Measurements from ENCODE around the gene ROS1.

ROS1 gene

GRCh38 chr6:117306227-117306790 lies 119.4 kb downstream of the ROS1 start:
- no peak for DNase-seq

GRCh38 chr6:117304446-117304845 lies 121.3 kb downstream of the ROS1 start:
- no peak for DNase-seq

DNA sequence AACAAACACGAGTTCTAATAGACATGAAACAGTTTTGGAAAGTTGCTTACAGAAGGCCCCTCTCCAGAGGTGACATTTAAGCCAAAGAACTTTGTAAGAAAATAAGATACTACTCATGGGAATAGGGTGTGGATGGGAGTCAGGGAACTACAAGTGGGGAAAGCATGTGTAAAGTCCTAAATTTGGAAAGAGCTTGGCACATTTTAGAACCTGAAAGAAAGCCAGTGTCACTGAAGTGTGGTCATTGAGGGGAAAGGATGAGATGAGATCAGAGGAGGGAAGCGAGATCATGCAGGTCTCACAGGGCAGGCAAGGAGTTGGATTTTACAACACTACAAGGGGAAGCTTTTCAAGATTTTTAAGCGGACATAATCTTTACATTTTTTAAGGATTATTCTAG lies 122.4 kb downstream of the ROS1 start:
- DNase-seq, result no peak

DNA sequence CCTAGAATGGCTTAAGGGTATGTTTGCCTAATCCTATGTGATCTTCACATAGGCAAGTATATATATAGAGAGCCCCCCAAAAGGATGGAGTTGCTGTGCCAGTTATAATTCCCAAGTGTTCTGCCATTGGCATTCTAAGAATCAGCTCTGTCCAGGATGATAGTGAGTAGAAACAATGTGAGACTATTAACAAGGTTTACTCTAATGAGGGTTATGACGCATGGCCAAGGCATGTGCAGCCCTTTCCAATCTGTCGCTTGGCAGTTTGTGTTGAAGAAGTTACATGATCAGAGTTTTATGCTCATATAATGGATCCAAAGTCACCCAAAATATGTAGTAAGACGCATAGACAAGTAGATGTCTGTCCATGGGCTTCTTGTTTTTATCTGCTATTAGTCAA lies 126.8 kb downstream of the ROS1 start:
- DNase-seq, result no peak

DNA sequence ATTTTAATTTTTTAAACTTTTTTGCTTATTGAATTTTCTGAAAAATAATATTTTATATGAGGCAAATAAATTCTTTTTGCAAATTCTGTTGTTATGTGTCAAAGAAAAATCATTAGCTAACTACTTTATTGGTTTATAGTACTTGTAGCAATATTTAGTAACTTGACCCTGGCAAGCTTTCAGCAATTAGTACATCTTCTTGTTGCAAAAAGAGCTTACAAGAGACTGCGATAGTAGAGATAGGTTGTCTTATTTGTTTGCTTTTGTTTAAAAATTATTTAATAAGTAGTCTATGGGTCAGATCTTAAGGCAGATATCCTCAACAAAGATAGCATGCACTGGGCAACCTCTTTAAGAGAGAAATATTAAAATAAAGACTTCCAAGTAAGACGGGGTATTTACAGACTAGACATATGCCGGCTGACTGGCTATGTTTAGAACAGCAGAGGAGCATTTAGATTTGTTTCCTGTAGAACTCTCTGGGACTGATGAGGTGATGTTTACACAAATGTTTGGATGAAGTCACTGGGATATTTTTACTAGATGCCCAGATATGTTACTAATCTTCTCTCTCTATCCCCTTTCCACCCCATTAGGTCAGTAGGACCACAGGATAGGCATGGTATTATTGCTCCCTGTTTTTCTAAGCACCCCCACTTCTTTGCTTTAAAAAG lies 135.4 kb downstream of the ROS1 start:
- DNase-seq, result no peak

GRCh38 chr6:117288083-117288715 lies 137.5 kb downstream of the ROS1 start:
- DNase-seq, result no peak

DNA sequence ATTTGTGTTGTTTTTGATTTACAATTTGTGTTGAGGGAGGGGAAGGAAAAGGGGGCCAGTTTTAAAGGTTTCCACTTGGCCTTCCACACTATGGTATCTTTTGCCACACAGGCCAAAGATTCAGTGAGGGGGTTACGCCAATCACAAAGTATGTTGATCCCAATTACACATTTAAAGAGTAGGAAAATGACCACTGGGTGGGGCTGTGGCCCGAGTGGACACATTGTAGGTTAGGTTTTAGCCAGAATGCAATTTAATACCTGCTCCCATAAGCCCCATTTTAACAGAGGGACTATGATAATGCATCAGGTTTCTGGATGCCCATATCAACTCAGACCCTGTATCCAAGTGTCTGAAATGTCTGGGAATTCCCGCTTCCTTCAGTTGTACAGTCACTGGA lies 144.8 kb downstream of the ROS1 start:
- no peak for DNase-seq

GRCh38 chr6:117276778-117277316 lies 148.9 kb downstream of the ROS1 start:
- DNase-seq, result no peak

DNA sequence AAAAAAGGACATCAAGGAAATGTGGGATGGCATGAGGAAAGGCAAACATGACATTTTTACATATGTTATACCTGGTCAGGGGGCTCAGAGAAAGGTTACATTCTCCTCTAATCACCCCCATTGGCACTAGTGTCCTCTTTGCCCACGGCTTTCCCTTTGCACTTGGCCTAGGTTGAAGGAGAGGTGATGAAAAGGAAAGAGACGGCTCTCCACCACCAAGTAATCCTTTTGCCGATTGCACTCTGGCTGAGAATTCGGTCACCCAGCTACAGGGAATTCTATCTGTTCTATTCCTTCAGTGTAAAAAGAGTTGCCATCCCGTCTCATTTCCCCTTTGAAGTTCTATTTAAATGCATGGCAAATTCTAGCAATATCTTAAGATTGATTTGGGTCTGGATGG lies 150.0 kb downstream of the ROS1 start:
- no peak for DNase-seq

- no peak for DNase-seq
These were observed 150.5 kb downstream of the ROS1 start for GRCh38 chr6:117275205-117275604.

DNA sequence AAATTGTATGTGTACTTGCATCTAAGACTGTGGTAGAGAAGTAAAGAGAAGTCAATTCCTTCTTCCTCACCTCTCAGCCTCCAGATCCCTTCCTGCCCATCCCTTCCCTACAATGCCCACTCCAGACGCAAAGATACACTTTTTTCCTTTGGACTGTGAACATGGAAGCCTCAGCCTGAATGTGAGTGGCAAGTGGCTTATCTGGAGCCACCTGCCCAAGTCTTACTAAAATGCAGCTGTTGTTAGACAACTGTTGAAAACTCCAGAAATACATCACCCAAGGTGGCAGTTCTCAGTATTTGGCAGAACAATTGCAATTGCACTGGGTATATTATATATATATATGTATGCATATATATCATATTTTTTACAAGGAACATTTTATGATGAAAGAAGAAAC lies 152.9 kb downstream of the ROS1 start:
- DNase-seq, result no peak

- DNase-seq, result no peak
These were observed 153.5 kb downstream of the ROS1 start for GRCh38 chr6:117272032-117272866.

DNA sequence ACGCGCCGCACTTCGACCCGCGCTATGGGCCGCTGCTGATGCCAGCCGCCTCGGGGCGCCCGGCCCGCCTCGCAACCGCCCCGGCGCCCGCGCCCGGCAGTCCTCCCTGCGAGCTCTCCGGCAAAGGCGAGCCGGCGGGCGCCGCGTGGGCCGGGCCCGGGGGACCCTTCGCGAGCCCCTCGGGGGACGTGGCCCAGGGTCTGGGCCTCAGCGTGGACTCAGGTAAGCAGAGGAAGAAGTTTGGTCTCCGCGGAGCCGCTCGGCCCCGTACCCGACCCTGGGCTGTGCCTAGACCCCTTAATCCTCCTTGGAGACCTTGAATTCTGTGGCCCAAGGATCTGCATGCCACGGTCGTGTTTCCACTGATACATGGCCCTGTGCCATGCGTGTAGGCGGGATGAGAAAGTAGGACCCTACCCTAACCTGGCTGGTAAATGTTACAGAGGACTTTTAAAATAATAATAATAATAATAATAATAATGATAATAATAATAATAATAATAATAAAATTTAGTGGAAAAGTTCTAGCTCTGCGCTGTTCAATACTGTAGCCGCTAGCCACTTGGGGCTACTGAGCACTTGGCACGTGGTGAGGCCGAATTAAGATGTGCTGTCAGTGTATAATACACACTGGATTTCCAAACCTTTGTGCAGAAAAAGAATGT lies 154.8 kb downstream of the ROS1 start:
- no peak for DNase-seq

DNA sequence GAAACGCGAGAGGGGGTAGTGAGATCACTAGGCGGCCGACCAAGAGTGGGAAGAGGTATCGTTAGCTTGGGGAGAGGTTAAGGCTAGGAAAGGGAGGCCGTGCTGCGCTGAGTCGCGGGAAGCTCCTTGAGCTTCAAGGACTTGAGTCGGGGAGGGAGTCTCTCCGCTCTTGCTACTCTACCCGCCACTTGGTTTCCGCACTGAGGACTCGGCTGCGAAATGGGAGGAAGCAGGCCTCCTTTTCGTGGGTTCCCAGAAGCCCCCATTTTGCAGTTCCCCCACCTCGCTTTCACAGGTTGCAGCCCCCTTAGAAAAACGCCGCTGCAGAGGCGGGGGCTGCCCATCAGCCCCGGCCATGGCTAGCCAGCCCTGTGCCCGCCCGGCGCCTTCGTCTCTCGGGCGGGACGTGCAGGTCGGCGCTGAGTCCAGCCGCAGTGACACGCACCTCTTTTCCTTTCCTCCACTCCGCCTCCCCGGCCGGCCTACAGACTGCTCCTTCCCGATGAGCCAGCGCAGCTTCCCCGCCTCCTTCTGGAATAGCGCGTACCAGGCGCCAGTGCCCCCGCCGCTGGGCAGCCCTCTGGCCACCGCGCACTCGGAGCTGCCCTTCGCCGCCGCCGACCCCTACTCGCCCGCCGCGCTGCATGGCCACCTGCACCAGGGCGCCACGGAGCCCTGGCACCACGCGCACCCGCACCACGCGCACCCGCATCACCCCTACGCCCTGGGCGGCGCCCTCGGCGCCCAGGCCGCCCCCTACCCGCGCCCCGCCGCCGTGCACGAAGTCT lies 155.5 kb downstream of the ROS1 start:
- no peak for DNase-seq

GRCh38 chr6:117269638-117270054 lies 156.1 kb downstream of the ROS1 start:
- DNase-seq, result no peak

- DNase-seq, result no peak
These were observed 156.8 kb downstream of the ROS1 start for GRCh38 chr6:117268924-117269323.

DNA sequence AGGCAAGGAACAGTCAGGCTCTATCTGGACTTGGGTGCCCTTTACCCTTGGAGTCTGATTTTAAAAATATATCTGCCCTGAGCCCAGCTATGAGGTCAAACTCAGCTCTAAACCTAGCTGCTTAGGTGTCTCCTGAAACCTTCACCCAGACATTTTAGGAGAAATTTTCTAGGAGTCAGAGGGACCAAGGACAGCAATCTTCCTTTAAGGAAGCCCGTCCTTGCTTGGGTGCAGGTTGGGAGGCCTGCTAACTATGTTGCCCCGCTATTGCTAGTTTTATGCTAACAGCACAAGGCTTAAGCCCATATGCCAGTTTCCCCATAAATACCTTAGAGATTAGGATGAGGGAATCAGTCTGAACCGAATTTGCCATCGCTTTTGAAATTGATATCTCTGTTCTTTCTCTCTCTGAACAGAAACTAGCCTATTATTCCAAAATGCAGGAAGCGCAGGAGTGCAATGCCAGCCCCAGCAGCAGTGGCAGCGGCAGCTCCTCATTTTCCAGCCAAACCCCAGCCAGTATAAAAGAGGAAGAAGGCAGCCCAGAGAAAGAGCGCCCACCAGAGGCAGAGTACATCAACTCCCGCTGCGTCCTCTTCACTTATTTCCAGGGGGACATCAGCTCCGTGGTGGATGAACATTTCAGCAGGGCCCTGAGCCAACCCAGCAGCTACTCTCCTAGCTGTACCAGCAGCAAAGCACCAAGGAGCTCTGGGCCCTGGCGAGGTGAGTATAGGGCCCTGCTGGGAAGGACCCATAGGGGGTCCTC lies 157.8 kb downstream of the ROS1 start:
- DNase-seq, result no peak

GRCh38 chr6:117267054-117267347 lies 158.7 kb downstream of the ROS1 start:
- no peak for DNase-seq

DNA sequence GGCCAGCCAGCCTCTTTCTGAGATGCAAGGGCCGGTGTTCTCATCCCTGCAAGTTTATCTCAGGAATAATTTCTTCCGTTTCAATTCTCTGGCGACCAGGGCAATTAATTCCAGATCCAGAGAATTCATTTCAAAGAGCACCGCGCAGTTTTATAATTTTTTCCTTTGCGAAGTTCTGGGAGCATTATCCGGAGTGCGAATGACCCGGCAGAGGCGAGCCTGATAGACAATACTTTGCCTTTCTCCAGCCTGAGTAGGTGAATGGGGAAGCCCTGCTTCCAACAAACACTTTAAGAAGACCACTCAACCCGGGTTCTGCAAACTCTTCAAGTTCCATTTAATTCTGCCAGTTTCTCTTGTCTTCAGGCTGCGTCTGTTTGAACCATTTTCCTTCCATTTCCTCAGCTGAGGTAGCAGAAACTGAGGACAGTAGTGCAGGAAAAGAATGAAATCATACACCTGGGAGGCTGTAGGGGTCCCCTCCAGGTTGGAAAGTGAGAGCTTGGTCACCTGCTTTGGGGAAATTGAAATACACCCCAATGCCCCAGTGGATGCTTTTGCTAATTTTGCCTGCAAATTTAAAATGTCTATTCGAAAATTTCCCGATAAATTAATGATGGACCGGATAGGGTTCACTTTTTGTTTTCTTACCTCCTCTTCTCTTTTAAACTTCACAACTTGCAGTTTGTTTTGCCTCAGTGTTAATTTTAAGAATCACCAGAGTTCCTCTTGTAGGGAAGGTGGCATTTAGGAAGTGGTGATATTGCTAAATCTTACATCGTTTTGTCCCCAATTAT lies 159.3 kb downstream of the ROS1 start:
- no peak for DNase-seq

GRCh38 chr6:117265410-117266256 lies 160.1 kb downstream of the ROS1 start, which contains the start of gene VGLL2:
Gene VGLL2, plus strand, starts transcription at chr6:117265558. Its CDS starts 206 bp downstream, at chr6:117265764.
- no peak for DNase-seq

All from bone marrow (tissue), 2 donors.